Naive thymus-derived CD4-positive, alpha-beta T cell (primary cell): ENCODE measurements around the gene ARHGEF26. TPM values are rescaled to one million over a fixed set of nuclear protein-coding genes. Genes with fewer than 3 reads are reported as not detected.

Source experiments
- ATAC-seq: fragments of 150-1000 bp; cut with Tn5 transposase; 2 replicates; pipeline ENCODE4 v1.10.0; 2021; ENCODE audit warnings: mild to moderate bottlenecking, moderate library complexity
- CTCF ChIA-PET: fragments of 350-600 bp; sonication (Branson Sonifier 250); formaldehyde crosslinking; loops from one replicate; lab custom pipeline; 2021; ENCODE audit warnings: antibody characterized with exemption; lab: Charles Lee
- POLR2A ChIA-PET: fragments of 350-600 bp; sonication (Branson Sonifier 250); formaldehyde crosslinking; loops from one replicate; lab custom pipeline; 2021; ENCODE audit warnings: antibody characterized with exemption, inconsistent platforms; lab: Charles Lee
- DNase-seq, 9 donors: peaks; one replicate each; pipeline versions ENCODE4 v3.0.0 to v3.0.0-alpha.2; 2020 to 2022; ENCODE audit warnings: mixed read lengths in 1 of 9
- H3K27ac ChIP-seq: one replicate; pipeline ENCODE4 v1.7.0; 2013; ENCODE audit warnings: mild to moderate bottlenecking, low read depth, low read length, moderate library complexity
- H3K27me3 ChIP-seq, 2 donors: one replicate each; pipeline ENCODE4 v1.7.0; 2013; ENCODE audit warnings: low read length in 2 of 2, mild to moderate bottlenecking in 2 of 2, moderate library complexity in 2 of 2; ENCODE audit not compliant: control insufficient read depth in 2 of 2, insufficient read depth in 2 of 2
- H3K36me3 ChIP-seq, 3 experiments: 1 replicate in 2 of 3; 2 replicates in 1 of 3; pipeline ENCODE4 v1.7.0; 2013; ENCODE audit warnings: low read length in 3 of 3, mild to moderate bottlenecking in 3 of 3, moderate library complexity in 1 of 3; ENCODE audit not compliant: insufficient read depth in 3 of 3, control insufficient read depth in 2 of 3
- H3K4me1 ChIP-seq, 2 donors: one replicate each; pipeline ENCODE4 v1.7.0; 2013; ENCODE audit warnings: low read length in 2 of 2, mild to moderate bottlenecking in 2 of 2, moderate library complexity in 1 of 2; ENCODE audit not compliant: control insufficient read depth in 2 of 2, insufficient read depth in 2 of 2
- H3K4me3 ChIP-seq: 2 replicates; pipeline ENCODE4 v1.7.0; 2013; ENCODE audit warnings: mild to moderate bottlenecking, low read length
- H3K9me3 ChIP-seq, 3 experiments: 1 replicate in 2 of 3; 2 replicates in 1 of 3; pipeline ENCODE4 v1.7.0; 2013; ENCODE audit warnings: low read length in 3 of 3; ENCODE audit not compliant: control insufficient read depth in 2 of 3
- H3K27ac Mint-ChIP-seq, 9 donors: one replicate each; pipeline ENCODE4 v1.8.0; 2020 to 2022; ENCODE audit warnings: mixed read lengths in 9 of 9, mild to moderate bottlenecking in 8 of 9, moderate library complexity in 5 of 9, inconsistent platforms in 2 of 9
- H3K27me3 Mint-ChIP-seq, 5 donors: one replicate each; pipeline ENCODE4 v1.8.0; 2021 to 2022; ENCODE audit warnings: mixed read lengths in 5 of 5, mild to moderate bottlenecking in 1 of 5
- H3K36me3 Mint-ChIP-seq, 5 donors: one replicate each; pipeline ENCODE4 v1.8.0; 2020 to 2022; ENCODE audit warnings: mixed read lengths in 5 of 5, mild to moderate bottlenecking in 3 of 5, inconsistent platforms in 1 of 5
- H3K4me1 Mint-ChIP-seq, 7 donors: one replicate each; pipeline ENCODE4 v1.8.0; 2020 to 2022; ENCODE audit warnings: mixed read lengths in 7 of 7, mild to moderate bottlenecking in 3 of 7, inconsistent platforms in 1 of 7
- H3K4me3 Mint-ChIP-seq, 10 donors: one replicate each; pipeline ENCODE4 v1.8.0; 2020 to 2022; ENCODE audit warnings: mild to moderate bottlenecking in 10 of 10, mixed read lengths in 10 of 10, moderate library complexity in 6 of 10, inconsistent platforms in 2 of 10
- H3K9me3 Mint-ChIP-seq, 11 donors: one replicate each; pipeline ENCODE4 v1.8.0; 2020 to 2022; ENCODE audit warnings: mixed read lengths in 11 of 11, mild to moderate bottlenecking in 4 of 11, inconsistent platforms in 1 of 11, moderate library complexity in 1 of 11
- intact Hi-C, 2 donors: fragments of 100-400 bp; cut with micrococcal nuclease; formaldehyde crosslinking; loops; one replicate each; pipeline ENCODE4 v1.15.1; 2023
- polyA plus RNA-seq, 2 donors: library from polyadenylated mRNA; unstranded; fragments of 300-500 nt; fragmentation: Illumina TruSeq; gene quantifications; one replicate each; pipeline ENCODE4 v1.2.3, GENCODE V29; 2021
- total RNA-seq, 6 experiments: library from RNA in 5 of 6; stranded (reverse) in 5 of 6; gene quantifications; 1 replicate in 5 of 6; 2 replicates in 1 of 6; pipeline ENCODE4 v1.2.3 and lab custom pipeline; 2021 to 2026

ARHGEF26 gene
- total and polyA plus RNA-seq, 7 experiments from 2014 or later = 0.08 to 0.35 (median 0.12) TPM; not detected in 3

- Histone ChIP-seq H3K9me3 (no peaks in the 10 kb centered on the region), H3K27me3 (no peaks in the 10 kb centered on the region), H3K4me1 (no peaks in the 10 kb centered on the region), H3K4me3 (no peak overlapping the region), H3K36me3 (peaks cover 7 to 73% (median 26%) of the 10 kb centered on the region in 3 experiments), H3K27ac (no peak overlapping the region)
- POLR2A ChIA-PET = no interaction called here
- H3K27ac Mint-ChIP-seq = peak overlapping the region in 3 of 9 donors; percentile 24 to 67 (median 44)
- CTCF ChIA-PET = no interaction called here
- intact Hi-C loops = no loop called here
- DNase-seq (no peak), ATAC-seq (no peak)
- H3K9me3 Mint-ChIP-seq = no peaks in the 10 kb centered on the region
- H3K4me3 Mint-ChIP-seq = no peak overlapping the region
- H3K4me1 Mint-ChIP-seq = peaks cover 0 to 10% (median 6%) of the 10 kb centered on the region in 7 donors
- H3K36me3 Mint-ChIP-seq = peaks cover 12 to 51% (median 28%) of the 10 kb centered on the region in 5 donors
- no peaks in the 10 kb centered on the region for H3K27me3 Mint-ChIP-seq
Observed at GRCh38 chr3:154294016-154294415, 172.8 kb downstream of the ARHGEF26 start.

GRCh38 chr3:154301561-154301960 is 180.4 kb downstream of the ARHGEF26 start:
- intact Hi-C loops = no loop called here
- Histone ChIP-seq H3K4me3 (no peak overlapping the region), H3K27ac (no peak overlapping the region), H3K36me3 (peaks cover 0 to 82% (median 25%) of the 10 kb centered on the region in 3 experiments), H3K27me3 (no peaks in the 10 kb centered on the region), H3K9me3 (no peaks in the 10 kb centered on the region), H3K4me1 (no peaks in the 10 kb centered on the region)
- peaks cover 12 to 58% (median 36%) of the 10 kb centered on the region in 5 donors for H3K36me3 Mint-ChIP-seq
- H3K27me3 Mint-ChIP-seq = no peaks in the 10 kb centered on the region
- peaks cover 0 to 9% (median 2%) of the 10 kb centered on the region in 7 donors for H3K4me1 Mint-ChIP-seq
- peak overlapping the region in 1 of 9 donors; percentile 1 for H3K27ac Mint-ChIP-seq
- POLR2A ChIA-PET = interaction anchor here (0.6 kb wide), 1 partner anchor 1539 kb away, joined by 3 read pairs; no protein-coding TSS in a partner anchor
- no peaks in the 10 kb centered on the region for H3K9me3 Mint-ChIP-seq
- CTCF ChIA-PET = interaction anchor here (0.6 kb wide), 1 partner anchor 147 kb away, joined by 3 read pairs; no protein-coding TSS in a partner anchor
- no peak overlapping the region for H3K4me3 Mint-ChIP-seq
- no peak for DNase-seq
- ATAC-seq = no peak

- Mint-ChIP-seq H3K4me3 (no peak overlapping the region), H3K36me3 (peaks cover 16 to 59% (median 38%) of the 10 kb centered on the region in 5 donors), H3K4me1 (peaks cover 5 to 17% (median 13%) of the 10 kb centered on the region in 7 donors), H3K27ac (no peak overlapping the region), H3K27me3 (no peaks in the 10 kb centered on the region), H3K9me3 (no peaks in the 10 kb centered on the region)
- H3K4me3 ChIP-seq = no peak overlapping the region
- no peak for ATAC-seq
- H3K36me3 ChIP-seq = peaks cover 0 to 76% (median 25%) of the 10 kb centered on the region in 3 experiments
- no peak overlapping the region for H3K27ac ChIP-seq
- H3K4me1 ChIP-seq = no peaks in the 10 kb centered on the region
- no peaks in the 10 kb centered on the region for H3K27me3 ChIP-seq
- POLR2A ChIA-PET = no interaction called here
- no peaks in the 10 kb centered on the region for H3K9me3 ChIP-seq
- no peak for DNase-seq
- intact Hi-C loops = loop anchor here in 1 of 2 donors (2.0 kb wide), 1 partner anchor 15 kb away; no protein-coding TSS in a partner anchor
- CTCF ChIA-PET = no interaction called here
Observed at GRCh38 chr3:154304116-154304786, 183.1 kb downstream of the ARHGEF26 start.

- Mint-ChIP-seq H3K27me3 (no peaks in the 10 kb centered on the region), H3K4me1 (peaks cover 5 to 21% (median 16%) of the 10 kb centered on the region in 7 donors), H3K27ac (no peak overlapping the region), H3K9me3 (no peaks in the 10 kb centered on the region), H3K36me3 (peaks cover 16 to 57% (median 40%) of the 10 kb centered on the region in 5 donors), H3K4me3 (no peak overlapping the region)
- H3K9me3 ChIP-seq = no peaks in the 10 kb centered on the region
- H3K4me1 ChIP-seq = no peaks in the 10 kb centered on the region
- ATAC-seq (no peak), DNase-seq (no peak)
- POLR2A ChIA-PET = no interaction called here
- H3K4me3 ChIP-seq = no peak overlapping the region
- H3K27ac ChIP-seq = no peak overlapping the region
- intact Hi-C loops = loop anchor here in 1 of 2 donors (2.0 kb wide), 1 partner anchor 14 kb away; no protein-coding TSS in a partner anchor
- H3K36me3 ChIP-seq = peaks cover 0 to 78% (median 25%) of the 10 kb centered on the region in 3 experiments
- no peaks in the 10 kb centered on the region for H3K27me3 ChIP-seq
- CTCF ChIA-PET = no interaction called here
Observed at GRCh38 chr3:154304936-154305335, 183.7 kb downstream of the ARHGEF26 start.

- Mint-ChIP-seq H3K27ac (peak overlapping the region in 7 of 9 donors; percentile 3 to 37 (median 13)), H3K9me3 (no peaks in the 10 kb centered on the region), H3K4me3 (no peak overlapping the region), H3K36me3 (peaks cover 11 to 44% (median 33%) of the 10 kb centered on the region in 5 donors), H3K27me3 (no peaks in the 10 kb centered on the region), H3K4me1 (peaks cover 5 to 21% (median 14%) of the 10 kb centered on the region in 7 donors)
- no peaks in the 10 kb centered on the region for H3K9me3 ChIP-seq
- ATAC-seq (no peak), DNase-seq (no peak)
- no peak overlapping the region for H3K27ac ChIP-seq
- peaks cover 0 to 56% (median 17%) of the 10 kb centered on the region in 3 experiments for H3K36me3 ChIP-seq
- ChIA-PET POLR2A (interaction anchor here (0.6 kb wide), 1 partner anchor 94 kb away, joined by 3 read pairs; no protein-coding TSS in a partner anchor), CTCF (no interaction called here)
- H3K4me3 ChIP-seq = no peak overlapping the region
- no peaks in the 10 kb centered on the region for H3K27me3 ChIP-seq
- no peaks in the 10 kb centered on the region for H3K4me1 ChIP-seq
- intact Hi-C loops = no loop called here
Observed at GRCh38 chr3:154307363-154307762, 186.2 kb downstream of the ARHGEF26 start.
